HG03457 (cell line): ENCODE data around the gene NUP37.

Experiments
- ATAC-seq: cut with Tn5 transposase; IDR thresholded peaks from one replicate; pipeline ENCODE4 v1.9.1; 2021; ENCODE audit warnings: moderate number of reproducible peaks; ENCODE audit not compliant: unreplicated experiment

Gene NUP37

GRCh38 chr12:102031852-102032251, 88.1 kb downstream of the NUP37 start:
- ATAC-seq, result no peak

- ATAC-seq, result no peak
Measured at GRCh38 chr12:102029141-102029540, 90.8 kb downstream of the NUP37 start.

- no peak for ATAC-seq
Measured at GRCh38 chr12:102026728-102027127, 93.2 kb downstream of the NUP37 start.

- ATAC-seq, result no peak
Measured at GRCh38 chr12:102024765-102025164, 95.1 kb downstream of the NUP37 start.

GRCh38 chr12:102023343-102023930, 96.5 kb downstream of the NUP37 start:
- no peak for ATAC-seq
